Activated naive CD4-positive, alpha-beta T cell treated with anti-CD3 and anti-CD28 coated beads for 36 hours (primary cell): ENCODE measurements around the gene CCKAR. TPM values are rescaled to one million over a fixed set of nuclear protein-coding genes. Genes with fewer than 3 reads are reported as not detected.
A peak's percentile ranks its signal among the peaks of the same experiment; 100 is the strongest.

ENCODE experiments used
- CTCF ChIA-PET: fragments of 350-600 bp; sonication (Branson Sonifier 250); formaldehyde crosslinking; loops from one replicate; lab custom pipeline; 2021; ENCODE audit warnings: antibody characterized with exemption; lab: Charles Lee
- DNase-seq: peaks from one replicate; pipeline ENCODE4 v3.0.0-alpha.2; 2020
- H3K27ac Mint-ChIP-seq: one replicate; pipeline ENCODE4 v1.8.0; 2021; ENCODE audit warnings: mild to moderate bottlenecking, mixed read lengths
- H3K27me3 Mint-ChIP-seq: one replicate; pipeline ENCODE4 v1.8.0; 2021; ENCODE audit warnings: low read depth, mixed read lengths
- H3K36me3 Mint-ChIP-seq: one replicate; pipeline ENCODE4 v1.8.0; 2021; ENCODE audit warnings: low read depth, mixed read lengths
- H3K4me1 Mint-ChIP-seq: one replicate; pipeline ENCODE4 v1.8.0; 2021; ENCODE audit warnings: low read depth, mixed read lengths
- H3K4me3 Mint-ChIP-seq: one replicate; pipeline ENCODE4 v1.8.0; 2021; ENCODE audit warnings: mild to moderate bottlenecking, moderate library complexity, mixed read lengths
- H3K9me3 Mint-ChIP-seq: one replicate; pipeline ENCODE4 v1.8.0; 2021; ENCODE audit warnings: mixed read lengths
- intact Hi-C: fragments of 100-400 bp; cut with micrococcal nuclease; formaldehyde crosslinking; loops from one replicate; pipeline ENCODE4 v1.15.1; 2023
- total RNA-seq, 2 experiments: library from RNA; stranded (reverse); gene quantifications; one replicate each; pipeline ENCODE4 v1.2.3, GENCODE V29; 2021

CCKAR gene
- total RNA-seq, 2 experiments from 2014 or later: not detected

DNA sequence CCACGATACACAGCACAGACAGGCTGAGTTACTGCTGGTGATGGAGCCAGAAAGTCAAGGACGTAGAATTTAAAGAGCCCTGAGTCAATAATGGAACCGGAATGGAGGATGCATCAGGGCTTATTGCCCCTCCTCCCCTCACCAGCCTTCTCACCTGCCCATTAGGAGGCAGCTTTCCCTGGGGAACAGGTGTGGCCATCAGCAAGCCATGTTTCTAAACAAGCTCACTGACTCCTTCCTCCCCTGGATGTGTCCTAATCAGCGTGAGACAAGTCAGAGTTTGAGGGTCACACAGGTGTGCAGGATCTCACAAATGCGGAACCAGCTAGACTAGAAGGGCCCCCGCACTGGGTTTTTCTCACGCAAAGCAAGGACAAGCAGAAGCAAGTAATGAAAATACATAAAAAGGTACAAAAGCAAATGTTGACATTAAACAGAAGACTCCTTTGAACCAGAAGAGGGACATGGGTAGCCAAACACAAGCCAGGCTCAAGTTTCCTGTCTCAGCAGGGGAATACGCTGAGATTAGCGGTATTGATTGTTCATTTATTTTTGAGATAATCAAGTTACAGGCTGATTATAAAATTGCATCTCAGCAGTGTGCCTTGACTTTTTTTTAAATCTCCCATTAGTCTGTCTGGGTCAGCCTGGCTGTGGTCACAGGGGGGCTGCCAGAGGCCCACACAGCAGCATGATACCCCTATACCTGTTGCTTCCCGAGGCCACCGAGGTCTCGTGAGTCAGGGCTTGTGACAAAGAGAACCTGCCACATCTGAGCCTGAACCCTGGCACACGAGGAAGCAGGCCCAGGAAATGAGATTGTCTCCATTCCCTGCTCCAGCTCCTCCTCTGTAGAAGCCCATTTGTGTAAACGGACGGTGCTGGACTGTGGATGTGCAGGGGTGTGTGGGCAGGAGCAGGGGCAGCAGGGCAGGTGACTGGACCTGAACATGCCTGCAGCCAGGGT, 37.4 kb downstream of the CCKAR start:
- DNase-seq: no peak
- H3K4me1 Mint-ChIP-seq: peaks cover 5% of the 10 kb centered on the region
- H3K36me3 Mint-ChIP-seq: no peaks in the 10 kb centered on the region
- H3K9me3 Mint-ChIP-seq: no peaks in the 10 kb centered on the region
- intact Hi-C loops: no loop called here
- H3K4me3 Mint-ChIP-seq: no peak overlapping the region
- H3K27ac Mint-ChIP-seq: no peak overlapping the region
- CTCF ChIA-PET: no interaction called here
- H3K27me3 Mint-ChIP-seq: peaks cover 3% of the 10 kb centered on the region

DNA sequence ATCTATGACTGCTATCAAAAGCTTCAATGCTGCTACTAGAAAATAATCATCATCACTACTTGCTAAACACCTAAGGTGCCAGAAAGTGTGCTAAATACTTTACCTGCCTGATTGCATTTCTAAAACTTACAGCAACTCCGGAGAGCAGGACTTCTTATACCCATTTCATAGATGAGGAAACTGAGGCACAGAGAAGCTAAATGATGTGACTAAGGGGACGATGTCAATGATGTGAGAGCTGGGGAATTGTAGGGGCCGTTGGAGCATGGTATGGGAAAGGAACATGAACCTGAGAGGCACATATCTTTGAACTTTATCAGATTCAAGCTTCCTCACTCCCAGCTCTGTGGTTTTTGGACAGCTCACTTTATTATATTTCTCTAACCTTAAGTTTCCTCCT, 38.7 kb downstream of the CCKAR start:
- peaks cover 4% of the 10 kb centered on the region for H3K27me3 Mint-ChIP-seq
- H3K4me1 Mint-ChIP-seq: no peaks in the 10 kb centered on the region
- no peak overlapping the region for H3K27ac Mint-ChIP-seq
- no peaks in the 10 kb centered on the region for H3K9me3 Mint-ChIP-seq
- no peak for DNase-seq
- H3K4me3 Mint-ChIP-seq: no peak overlapping the region
- no peaks in the 10 kb centered on the region for H3K36me3 Mint-ChIP-seq
- intact Hi-C loops: no loop called here
- CTCF ChIA-PET: interaction anchor here (0.7 to 1.1 kb wide), 2 partner anchors 464 to 465 kb away, joined by 3 read pairs; no protein-coding TSS in a partner anchor

DNA sequence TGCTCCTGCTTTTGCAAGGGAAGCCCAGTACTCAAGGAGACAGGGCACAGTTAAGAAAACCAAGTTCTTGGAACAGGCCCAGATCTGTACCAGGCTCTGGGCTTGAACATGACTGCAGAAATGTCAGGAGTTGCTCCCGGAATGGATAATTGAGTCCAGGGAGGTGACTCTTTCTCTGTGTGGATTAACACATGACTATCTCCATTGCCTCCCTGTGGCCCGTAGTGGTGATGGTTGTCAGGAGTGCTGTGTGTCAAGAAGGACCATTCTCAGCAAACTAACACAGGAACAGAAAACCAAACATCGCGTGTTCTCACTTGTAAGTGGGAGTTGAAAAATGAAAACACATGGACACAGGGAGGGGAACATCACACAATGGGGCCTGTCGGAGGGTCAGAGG, 39.9 kb downstream of the CCKAR start:
- intact Hi-C loops: no loop called here
- Mint-ChIP-seq H3K9me3 (no peaks in the 10 kb centered on the region), H3K4me3 (no peak overlapping the region), H3K27ac (no peak overlapping the region), H3K27me3 (peaks cover 6% of the 10 kb centered on the region), H3K4me1 (no peaks in the 10 kb centered on the region), H3K36me3 (no peaks in the 10 kb centered on the region)
- no peak for DNase-seq
- CTCF ChIA-PET: no interaction called here

DNA sequence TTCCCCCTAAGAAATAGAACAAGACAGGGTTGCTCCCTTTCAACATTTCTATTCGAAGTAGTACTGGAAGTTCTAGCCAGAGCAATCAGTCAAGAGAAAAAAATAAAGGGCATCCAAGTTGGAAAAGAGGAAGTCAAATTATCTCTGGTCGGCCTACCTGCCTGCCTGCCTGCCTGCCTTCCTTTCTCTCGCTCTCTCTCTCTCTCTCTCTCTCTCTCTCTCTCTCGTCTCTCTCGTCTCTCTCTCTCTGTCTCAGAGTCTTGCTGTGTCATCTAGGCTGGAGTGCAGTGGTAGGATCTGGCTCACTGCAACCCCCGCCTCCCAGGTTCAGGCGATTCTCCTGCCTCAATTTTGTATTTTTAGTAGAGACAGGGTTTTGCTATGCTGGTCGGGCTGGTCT, 42.9 kb downstream of the CCKAR start:
- no peak for DNase-seq
- peaks cover 6% of the 10 kb centered on the region for H3K27me3 Mint-ChIP-seq
- intact Hi-C loops: no loop called here
- peaks cover 4% of the 10 kb centered on the region for H3K9me3 Mint-ChIP-seq
- H3K27ac Mint-ChIP-seq: no peak overlapping the region
- CTCF ChIA-PET: no interaction called here
- H3K36me3 Mint-ChIP-seq: peaks cover 3% of the 10 kb centered on the region
- no peak overlapping the region for H3K4me3 Mint-ChIP-seq
- no peaks in the 10 kb centered on the region for H3K4me1 Mint-ChIP-seq

DNA sequence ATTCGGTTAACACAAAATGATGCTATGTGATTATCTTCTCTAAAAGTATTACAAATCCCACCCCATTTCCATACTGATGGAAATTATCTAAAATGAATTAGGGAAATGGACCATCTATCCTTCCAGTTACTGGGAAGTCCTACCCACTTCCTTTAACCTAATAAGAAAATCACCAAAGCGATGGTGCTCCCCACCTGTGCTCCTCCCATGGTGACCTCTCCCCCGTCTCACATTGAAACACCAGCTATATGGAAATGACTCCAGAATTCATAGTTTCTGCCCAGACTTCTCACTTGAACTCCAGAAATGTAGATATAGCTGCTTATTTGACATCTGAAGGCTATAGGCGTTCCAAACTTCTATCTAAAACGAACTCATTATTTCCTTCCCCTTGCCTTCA, 48.5 kb downstream of the CCKAR start:
- H3K27ac Mint-ChIP-seq: no peak overlapping the region
- intact Hi-C loops: no loop called here
- H3K4me1 Mint-ChIP-seq: no peaks in the 10 kb centered on the region
- H3K4me3 Mint-ChIP-seq: no peak overlapping the region
- CTCF ChIA-PET: no interaction called here
- H3K27me3 Mint-ChIP-seq: peaks cover 4% of the 10 kb centered on the region
- peaks cover 4% of the 10 kb centered on the region for H3K9me3 Mint-ChIP-seq
- H3K36me3 Mint-ChIP-seq: peaks cover 3% of the 10 kb centered on the region
- no peak for DNase-seq

DNA sequence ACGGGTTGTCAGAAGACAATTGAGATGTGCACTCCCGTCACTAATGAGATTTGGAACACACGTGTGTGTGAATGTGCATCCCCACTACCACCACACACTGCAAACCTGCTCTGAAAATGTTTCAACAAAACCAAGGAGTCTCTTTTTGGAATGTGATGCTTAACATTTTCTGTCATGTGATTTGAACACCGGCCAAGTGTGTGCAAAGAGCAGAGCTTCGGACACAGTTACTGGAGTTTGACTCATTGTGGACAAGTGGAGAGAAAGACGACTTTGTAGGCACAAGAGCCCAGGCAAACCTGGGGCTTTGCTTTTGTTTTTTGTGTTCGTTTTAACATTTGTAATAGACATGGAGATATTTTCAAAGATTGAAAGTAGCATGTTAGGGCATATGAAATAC, 49.2 kb downstream of the CCKAR start:
- CTCF ChIA-PET: no interaction called here

DNA sequence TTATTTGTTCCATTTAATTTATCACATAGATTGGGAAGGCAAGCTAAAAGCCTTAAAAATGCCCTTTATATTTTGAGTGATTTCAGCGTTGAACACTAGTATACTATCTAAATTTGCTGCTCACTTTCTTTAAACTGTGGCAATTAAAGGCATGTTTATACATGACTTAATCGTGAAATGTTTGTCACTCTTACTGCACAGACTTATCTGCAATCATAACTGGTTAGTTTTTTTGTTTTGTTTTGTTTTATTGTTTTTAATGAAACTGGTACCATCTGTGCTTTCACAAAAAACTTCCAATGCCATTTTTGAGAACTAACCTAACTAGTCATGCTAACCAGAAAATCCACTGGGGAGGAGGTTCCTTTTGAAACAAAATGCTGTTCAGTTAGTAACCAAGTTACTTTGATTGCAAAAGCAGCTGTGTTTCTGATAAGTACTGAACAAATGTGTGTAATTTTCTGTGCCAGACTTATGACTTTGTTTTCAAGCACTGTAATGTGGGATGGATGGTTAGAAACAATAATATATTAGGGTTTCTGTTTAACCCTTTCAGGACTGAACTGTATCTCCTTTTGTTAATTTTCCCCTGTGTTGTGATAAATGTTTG, 56.1 kb downstream of the CCKAR start:
- CTCF ChIA-PET: interaction anchor here (0.6 kb wide), 1 partner anchor 29 kb away, joined by 3 read pairs; no protein-coding TSS in a partner anchor

More for the DNA sequence above, 49.2 kb downstream of the CCKAR start:
- Mint-ChIP-seq H3K9me3 (peaks cover 4% of the 10 kb centered on the region), H3K27me3 (no peaks in the 10 kb centered on the region), H3K4me1 (no peaks in the 10 kb centered on the region), H3K4me3 (no peak overlapping the region), H3K36me3 (peaks cover 3% of the 10 kb centered on the region), H3K27ac (no peak overlapping the region)
- no peak for DNase-seq
- intact Hi-C loops: no loop called here

DNA sequence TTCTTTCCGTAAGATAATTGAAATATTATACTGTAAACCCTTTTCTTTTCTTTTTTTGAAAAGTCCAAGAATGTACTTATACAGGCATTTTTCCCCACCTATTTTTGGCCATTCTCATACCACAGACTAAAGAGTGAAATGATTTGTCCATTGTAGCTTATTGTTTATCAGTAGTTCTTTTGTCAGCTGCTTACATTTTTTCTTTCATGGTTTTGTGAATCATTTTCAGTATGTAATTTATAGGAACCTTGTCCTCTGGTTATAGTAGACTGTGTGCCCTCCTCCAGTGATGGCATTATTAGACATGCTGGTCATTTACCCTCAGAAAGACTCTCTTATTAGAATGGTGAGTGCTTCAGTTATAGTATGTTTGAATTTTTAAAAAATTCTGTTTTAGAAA, 56.7 kb downstream of the CCKAR start:
- Mint-ChIP-seq H3K9me3 (no peaks in the 10 kb centered on the region), H3K4me1 (no peaks in the 10 kb centered on the region), H3K27ac (no peak overlapping the region), H3K4me3 (no peak overlapping the region), H3K36me3 (peaks cover 27% of the 10 kb centered on the region), H3K27me3 (no peaks in the 10 kb centered on the region)
- CTCF ChIA-PET: interaction anchor here (0.6 kb wide), 1 partner anchor 29 kb away, joined by 3 read pairs; no protein-coding TSS in a partner anchor
- intact Hi-C loops: no loop called here
- DNase-seq: no peak

More for the DNA sequence above, 56.1 kb downstream of the CCKAR start:
- Mint-ChIP-seq H3K4me3 (no peak overlapping the region), H3K27me3 (no peaks in the 10 kb centered on the region), H3K36me3 (peaks cover 27% of the 10 kb centered on the region), H3K9me3 (no peaks in the 10 kb centered on the region), H3K4me1 (no peaks in the 10 kb centered on the region), H3K27ac (peak overlapping the region; percentile 40)
- DNase-seq: no peak
- intact Hi-C loops: no loop called here

DNA sequence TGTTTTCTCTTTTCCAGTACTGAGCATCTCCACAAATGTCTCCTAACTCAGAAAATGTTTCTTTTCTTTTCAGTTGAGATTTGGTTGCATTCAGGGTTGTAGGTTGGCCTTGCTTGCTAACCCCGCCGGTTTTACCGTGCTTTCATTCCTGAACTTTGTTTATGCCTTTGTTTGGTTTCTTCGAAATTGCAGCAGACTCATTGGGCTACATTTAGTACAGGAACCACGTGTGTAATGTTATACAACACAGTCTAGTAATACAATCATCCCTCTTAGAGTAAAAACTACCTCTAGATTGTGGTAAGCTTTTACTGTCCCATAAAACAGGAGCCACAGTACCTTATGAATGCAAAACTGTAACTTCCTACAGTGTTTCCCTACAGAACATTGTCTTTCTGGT, 57.9 kb downstream of the CCKAR start:
- Mint-ChIP-seq H3K4me3 (no peak overlapping the region), H3K27me3 (no peaks in the 10 kb centered on the region), H3K4me1 (no peaks in the 10 kb centered on the region), H3K9me3 (no peaks in the 10 kb centered on the region), H3K27ac (no peak overlapping the region), H3K36me3 (peaks cover 30% of the 10 kb centered on the region)
- CTCF ChIA-PET: no interaction called here
- no peak for DNase-seq
- intact Hi-C loops: no loop called here

DNA sequence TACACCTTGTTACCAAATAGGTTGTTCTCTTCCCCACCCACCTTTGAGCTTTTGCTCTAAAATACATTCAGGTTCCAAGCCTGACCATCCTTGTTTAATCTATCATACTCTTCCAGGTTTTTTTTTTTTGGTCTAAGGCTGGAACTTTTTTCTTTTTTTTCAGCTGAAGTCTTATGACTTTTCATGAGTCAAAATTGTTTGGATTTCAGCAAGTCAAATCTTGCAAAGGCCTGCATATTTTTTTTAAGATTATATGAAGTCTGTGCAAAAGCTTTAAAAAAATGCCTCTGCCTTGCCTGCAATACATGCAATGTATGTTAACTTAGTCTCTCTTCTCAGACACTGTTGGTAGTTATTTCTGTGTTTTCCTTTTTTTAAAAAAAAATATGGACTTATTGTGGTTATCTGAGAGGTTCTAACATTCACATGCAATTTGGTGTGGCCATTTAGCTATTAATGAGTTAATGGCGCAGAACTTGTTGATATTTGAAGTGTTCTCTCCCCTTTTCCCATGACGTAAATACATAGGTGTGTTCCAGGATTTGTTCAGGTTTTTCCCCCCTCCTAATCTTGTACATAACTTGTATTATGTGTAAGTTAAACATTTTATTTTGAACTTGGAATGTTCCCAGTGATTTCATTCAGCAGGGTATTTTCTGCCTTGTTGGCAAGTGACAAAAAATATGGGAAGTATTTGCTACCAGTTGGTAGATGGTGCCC, 58.7 kb downstream of the CCKAR start:
- H3K27me3 Mint-ChIP-seq: no peaks in the 10 kb centered on the region
- DNase-seq: no peak
- intact Hi-C loops: no loop called here
- H3K27ac Mint-ChIP-seq: no peak overlapping the region
- no peaks in the 10 kb centered on the region for H3K9me3 Mint-ChIP-seq
- peaks cover 3% of the 10 kb centered on the region for H3K4me1 Mint-ChIP-seq
- no peak overlapping the region for H3K4me3 Mint-ChIP-seq
- CTCF ChIA-PET: no interaction called here
- H3K36me3 Mint-ChIP-seq: peaks cover 35% of the 10 kb centered on the region
